LNCaP clone FGC (cell line): ENCODE data around the gene SORT1.
A peak's percentile ranks its signal among the peaks of the same experiment; 100 is the strongest.

Source experiments
- DNase-seq: peaks from one replicate; pipeline ENCODE4 v3.0.0-alpha.2; 2011; ENCODE audit warnings: low read depth
- H3K4me3 ChIP-seq: 2 replicates; pipeline ENCODE4 v1.5.1; 2011; ENCODE audit warnings: mild to moderate bottlenecking, low read depth, low read length, control low read depth
- CTCF ChIP-seq: IDR thresholded peaks from 2 replicates; pipeline ENCODE4 v1.5.1; 2012; ENCODE audit warnings: mild to moderate bottlenecking; ENCODE audit not compliant: control insufficient read depth, insufficient read depth; ENCODE audit errors: extremely low read depth

Gene SORT1

GRCh38 chr1:109282497-109282951 lies 115.2 kb downstream of the SORT1 start:
- no peak for DNase-seq
- peak overlapping the region; percentile 81 for H3K4me3 ChIP-seq
- no peak for TF ChIP-seq CTCF

GRCh38 chr1:109281680-109282496 lies 115.8 kb downstream of the SORT1 start:
- H3K4me3 ChIP-seq = peak overlapping the region; percentile 81
- no peak for TF ChIP-seq CTCF
- no peak for DNase-seq

- DNase-seq = no peak
- TF ChIP-seq CTCF = no peak
- no peak overlapping the region for H3K4me3 ChIP-seq
These were observed 116.9 kb downstream of the SORT1 start for GRCh38 chr1:109280862-109281261.

GRCh38 chr1:109279615-109280278 lies 118.0 kb downstream of the SORT1 start:
- no peak for TF ChIP-seq CTCF
- no peak for DNase-seq

GRCh38 chr1:109277434-109278204 lies 120.1 kb downstream of the SORT1 start:
- peak; percentile 66 for DNase-seq
- H3K4me3 ChIP-seq = no peak overlapping the region
- TF ChIP-seq CTCF = peak; percentile 95

More at GRCh38 chr1:109279615-109280278, 118.0 kb downstream of the SORT1 start:
- H3K4me3 ChIP-seq = no peak overlapping the region

GRCh38 chr1:109275706-109276345 lies 121.9 kb downstream of the SORT1 start:
- no peak for TF ChIP-seq CTCF
- no peak overlapping the region for H3K4me3 ChIP-seq
- no peak for DNase-seq
